ENCODE results near the gene ANKRD11.

Gene ANKRD11

DNA sequence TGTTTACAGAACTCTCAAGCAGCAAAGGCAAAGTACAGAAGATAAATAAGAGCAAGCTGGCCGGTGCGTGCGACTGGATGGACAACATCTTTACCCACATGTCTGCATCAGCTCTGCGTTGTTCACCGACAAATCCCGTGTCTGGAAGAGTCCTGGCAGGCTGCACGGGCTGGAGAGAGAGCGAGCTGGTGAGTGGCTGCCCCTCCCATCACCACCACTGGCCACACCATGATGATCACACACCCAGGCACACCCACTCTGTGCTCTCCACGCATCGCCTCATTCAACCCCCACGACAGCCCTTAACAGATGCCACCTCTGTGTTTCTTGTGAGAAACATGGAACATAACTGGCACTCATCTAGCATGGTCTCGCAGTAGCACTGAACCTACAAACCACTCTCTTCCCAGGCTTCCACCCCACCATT lies 59.2 kb downstream of the ANKRD11 start:
- TF ChIP-seq, protein P1, sequence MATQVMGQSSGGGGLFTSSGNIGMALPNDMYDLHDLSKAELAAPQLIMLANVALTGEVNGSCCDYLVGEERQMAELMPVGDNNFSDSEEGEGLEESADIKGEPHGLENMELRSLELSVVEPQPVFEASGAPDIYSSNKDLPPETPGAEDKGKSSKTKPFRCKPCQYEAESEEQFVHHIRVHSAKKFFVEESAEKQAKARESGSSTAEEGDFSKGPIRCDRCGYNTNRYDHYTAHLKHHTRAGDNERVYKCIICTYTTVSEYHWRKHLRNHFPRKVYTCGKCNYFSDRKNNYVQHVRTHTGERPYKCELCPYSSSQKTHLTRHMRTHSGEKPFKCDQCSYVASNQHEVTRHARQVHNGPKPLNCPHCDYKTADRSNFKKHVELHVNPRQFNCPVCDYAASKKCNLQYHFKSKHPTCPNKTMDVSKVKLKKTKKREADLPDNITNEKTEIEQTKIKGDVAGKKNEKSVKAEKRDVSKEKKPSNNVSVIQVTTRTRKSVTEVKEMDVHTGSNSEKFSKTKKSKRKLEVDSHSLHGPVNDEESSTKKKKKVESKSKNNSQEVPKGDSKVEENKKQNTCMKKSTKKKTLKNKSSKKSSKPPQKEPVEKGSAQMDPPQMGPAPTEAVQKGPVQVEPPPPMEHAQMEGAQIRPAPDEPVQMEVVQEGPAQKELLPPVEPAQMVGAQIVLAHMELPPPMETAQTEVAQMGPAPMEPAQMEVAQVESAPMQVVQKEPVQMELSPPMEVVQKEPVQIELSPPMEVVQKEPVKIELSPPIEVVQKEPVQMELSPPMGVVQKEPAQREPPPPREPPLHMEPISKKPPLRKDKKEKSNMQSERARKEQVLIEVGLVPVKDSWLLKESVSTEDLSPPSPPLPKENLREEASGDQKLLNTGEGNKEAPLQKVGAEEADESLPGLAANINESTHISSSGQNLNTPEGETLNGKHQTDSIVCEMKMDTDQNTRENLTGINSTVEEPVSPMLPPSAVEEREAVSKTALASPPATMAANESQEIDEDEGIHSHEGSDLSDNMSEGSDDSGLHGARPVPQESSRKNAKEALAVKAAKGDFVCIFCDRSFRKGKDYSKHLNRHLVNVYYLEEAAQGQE (IDR thresholded peaks at IDR 0.05; ENCODE audit: insufficient read depth in 1 of 2, low read depth in 2 of 2, low read length in 2 of 2) = no peak
- no peak for TF ChIP-seq SIN3A (IDR thresholded peaks at IDR 0.05; ENCODE audit: borderline replicate concordance, insufficient read depth, low read length)
- TF ChIP-seq TAF1 (IDR thresholded peaks at IDR 0.05; ENCODE audit: borderline replicate concordance, insufficient read depth, low read length) = no peak
- TF ChIP-seq POLR2AphosphoS5 (IDR thresholded peaks at IDR 0.05; ENCODE audit: low read depth, low read length) = no peak
- TF ChIP-seq FOXP2 (optimal IDR thresholded peaks at IDR 0.05; ENCODE audit: borderline replicate concordance, extremely low read depth, extremely low read length, insufficient read depth) = no peak

DNA sequence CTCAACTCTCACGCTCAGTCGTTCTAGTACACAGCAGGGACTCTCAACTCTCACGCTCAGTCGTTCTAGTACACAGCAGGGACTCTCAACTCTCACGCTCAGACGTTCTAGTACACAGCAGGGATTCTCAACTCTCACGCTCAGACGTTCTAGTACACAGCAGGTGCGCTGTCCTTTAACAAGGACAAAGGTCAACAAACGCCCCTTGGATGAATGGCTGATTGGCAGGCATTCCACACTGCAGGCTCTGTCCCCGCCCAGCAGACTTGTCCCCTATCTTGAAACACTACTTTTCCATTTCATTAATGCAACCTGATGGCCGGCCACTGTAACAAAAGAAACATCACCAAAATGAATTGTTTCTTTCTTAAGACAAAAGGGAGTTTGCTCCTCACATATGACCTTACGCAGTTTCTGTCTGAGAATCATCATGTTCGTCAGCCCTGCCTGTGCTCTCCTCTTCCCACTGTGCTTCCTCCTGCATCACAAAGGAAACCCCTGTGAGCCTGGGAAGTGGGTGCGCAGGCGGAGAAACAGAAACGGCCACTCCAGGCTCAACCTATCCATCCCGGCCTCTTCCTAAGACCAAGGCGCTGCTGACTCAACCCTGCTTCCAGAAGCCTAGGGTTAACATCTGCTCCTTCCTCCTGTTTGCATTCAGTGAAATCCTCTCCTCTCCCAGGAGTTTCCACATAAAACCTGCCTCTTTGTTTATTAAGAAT lies 59.8 kb downstream of the ANKRD11 start:
- TF ChIP-seq POLR2AphosphoS5 (IDR thresholded peaks at IDR 0.05; ENCODE audit: low read depth, low read length) (no peak), TAF1 (IDR thresholded peaks at IDR 0.05; ENCODE audit: borderline replicate concordance, insufficient read depth, low read length) (no peak), SIN3A (IDR thresholded peaks at IDR 0.05; ENCODE audit: borderline replicate concordance, insufficient read depth, low read length) (no peak), FOXP2 (optimal IDR thresholded peaks at IDR 0.05; ENCODE audit: borderline replicate concordance, extremely low read depth, extremely low read length, insufficient read depth) (no peak)
- TF ChIP-seq, protein P1 (IDR thresholded peaks at IDR 0.05; ENCODE audit: insufficient read depth in 1 of 2, low read depth in 2 of 2, low read length in 2 of 2) = no peak

DNA sequence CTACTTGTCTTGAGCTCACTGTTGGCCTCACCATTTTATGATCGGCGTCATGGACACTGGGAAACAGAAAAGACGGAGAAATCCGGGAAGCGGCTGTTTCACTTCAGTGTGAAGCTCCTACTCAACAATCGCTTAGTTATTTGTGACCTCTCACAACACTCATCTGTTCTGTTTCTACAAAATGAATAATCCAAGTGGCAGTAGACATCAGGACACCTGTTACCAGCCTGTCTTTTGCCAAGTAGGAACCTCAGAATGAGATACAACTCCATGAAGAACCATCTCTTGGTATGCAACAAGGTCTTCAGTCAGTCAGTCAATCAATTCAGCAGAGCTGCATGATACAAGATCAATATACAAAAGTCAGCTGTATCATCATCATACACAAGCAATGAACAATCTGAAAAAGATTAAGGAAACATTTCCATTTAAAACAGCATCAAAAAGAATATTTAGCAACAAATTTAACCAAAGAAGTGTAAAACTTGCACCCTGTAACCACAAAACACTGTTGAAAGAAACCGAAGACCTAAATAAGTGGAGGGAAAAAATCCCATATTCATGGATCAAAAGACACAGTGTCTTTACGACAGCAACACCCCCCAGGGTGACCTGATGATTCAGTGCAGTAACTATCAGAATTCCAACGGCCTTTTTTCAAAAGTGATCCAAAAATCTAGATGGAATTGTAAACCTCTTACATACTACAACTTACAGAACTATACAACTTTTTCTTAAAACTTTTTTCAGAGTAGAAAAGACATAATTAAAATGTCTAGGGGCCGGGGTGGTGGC lies 63.4 kb downstream of the ANKRD11 start:
- no peak for TF ChIP-seq TAF1 (IDR thresholded peaks at IDR 0.05; ENCODE audit: borderline replicate concordance, insufficient read depth, low read length)
- no peak for TF ChIP-seq POLR2AphosphoS5 (IDR thresholded peaks at IDR 0.05; ENCODE audit: low read depth, low read length)
- TF ChIP-seq FOXP2 (optimal IDR thresholded peaks at IDR 0.05; ENCODE audit: borderline replicate concordance, extremely low read depth, extremely low read length, insufficient read depth) = no peak
- TF ChIP-seq, protein P1 (IDR thresholded peaks at IDR 0.05; ENCODE audit: insufficient read depth in 1 of 2, low read depth in 2 of 2, low read length in 2 of 2) = no peak
- no peak for TF ChIP-seq SIN3A (IDR thresholded peaks at IDR 0.05; ENCODE audit: borderline replicate concordance, insufficient read depth, low read length)

DNA sequence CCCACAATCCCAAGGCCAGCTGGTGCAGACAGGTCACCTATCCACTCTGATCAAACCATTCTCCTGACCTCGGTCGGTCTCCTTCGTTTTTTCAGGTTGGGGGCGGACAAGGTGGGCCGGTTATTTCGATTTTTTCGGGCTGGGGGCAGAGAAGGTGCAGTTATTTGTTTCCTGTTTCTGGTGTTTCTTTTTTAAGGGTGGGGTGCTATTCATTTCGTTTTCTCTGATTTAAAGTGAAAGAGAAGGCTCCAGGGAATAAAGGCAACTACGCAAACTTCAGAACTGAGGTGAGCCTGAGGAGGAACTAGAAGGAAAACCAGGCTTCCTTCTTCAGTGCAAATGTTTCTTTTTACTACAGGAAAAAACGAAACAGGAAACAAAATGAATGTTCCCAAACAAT lies 64.8 kb downstream of the ANKRD11 start:
- TF ChIP-seq, protein P1 (IDR thresholded peaks at IDR 0.05; ENCODE audit: insufficient read depth in 1 of 2, low read depth in 2 of 2, low read length in 2 of 2) = no peak
- TF ChIP-seq SIN3A (IDR thresholded peaks at IDR 0.05; ENCODE audit: borderline replicate concordance, insufficient read depth, low read length) (no peak), POLR2AphosphoS5 (IDR thresholded peaks at IDR 0.05; ENCODE audit: low read depth, low read length) (no peak), TAF1 (IDR thresholded peaks at IDR 0.05; ENCODE audit: borderline replicate concordance, insufficient read depth, low read length) (no peak), FOXP2 (optimal IDR thresholded peaks at IDR 0.05; ENCODE audit: borderline replicate concordance, extremely low read depth, extremely low read length, insufficient read depth) (no peak)
